ENCODE measurements around the gene SH3BP4. TPM values are rescaled to one million over a fixed set of nuclear protein-coding genes. Genes with fewer than 3 reads are reported as not detected.

Gene SH3BP4
- total RNA-seq, 4 donors from 2014 or later, result 29.1 to 57.8 (median 42.6) TPM

DNA sequence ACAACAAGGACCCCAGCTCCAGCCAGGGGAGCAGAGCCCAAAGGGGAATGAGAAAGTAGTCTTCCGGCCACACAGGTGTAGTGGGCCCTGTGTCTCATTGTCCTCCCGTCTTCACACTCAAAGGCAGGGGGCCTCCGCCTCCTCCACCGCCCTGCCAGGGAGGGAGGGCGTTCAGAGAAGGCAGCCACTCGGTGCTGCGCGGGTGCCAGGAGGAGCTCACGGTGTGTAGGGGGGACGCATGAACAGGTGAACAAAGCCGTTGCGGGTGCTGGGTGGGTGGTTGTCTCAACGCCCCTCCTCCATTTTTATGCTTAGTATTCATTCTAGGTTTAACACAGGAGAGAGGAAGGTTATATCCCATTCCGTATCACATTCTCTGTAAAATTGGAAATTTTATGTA, 36.7 kb downstream of the SH3BP4 start:
- intact Hi-C loops (cut with DNase I; ENCODE audit: low total_unique reads), result no loop called here
- TF ChIP-seq POLR2A (IDR thresholded peaks at IDR 0.05), result no peak
- no peak for TF ChIP-seq CTCF (IDR thresholded peaks at IDR 0.05)
- H3K4me3 ChIP-seq (ENCODE audit: low read depth, poor library complexity, severe bottlenecking), result no peak overlapping the region
- DNase-seq (ENCODE audit: low spot score in 2 of 2), result no peak
- 93 to 96% methylated on average over 14 of the region's 14 CpGs for WGBS, 2 donors

GRCh38 chr2:234989183-234989701, 37.4 kb downstream of the SH3BP4 start:
- WGBS, 2 donors, result 21 to 36% methylated on average over 13 of the region's 13 CpGs
- H3K4me3 ChIP-seq (ENCODE audit: low read depth, poor library complexity, severe bottlenecking), result no peak overlapping the region
- intact Hi-C loops (cut with DNase I; ENCODE audit: low total_unique reads), result no loop called here
- no peak for TF ChIP-seq CTCF (IDR thresholded peaks at IDR 0.05)
- TF ChIP-seq POLR2A (IDR thresholded peaks at IDR 0.05), result no peak
- DNase-seq (ENCODE audit: low spot score in 2 of 2), result peak; percentile 77 to 95

DNA sequence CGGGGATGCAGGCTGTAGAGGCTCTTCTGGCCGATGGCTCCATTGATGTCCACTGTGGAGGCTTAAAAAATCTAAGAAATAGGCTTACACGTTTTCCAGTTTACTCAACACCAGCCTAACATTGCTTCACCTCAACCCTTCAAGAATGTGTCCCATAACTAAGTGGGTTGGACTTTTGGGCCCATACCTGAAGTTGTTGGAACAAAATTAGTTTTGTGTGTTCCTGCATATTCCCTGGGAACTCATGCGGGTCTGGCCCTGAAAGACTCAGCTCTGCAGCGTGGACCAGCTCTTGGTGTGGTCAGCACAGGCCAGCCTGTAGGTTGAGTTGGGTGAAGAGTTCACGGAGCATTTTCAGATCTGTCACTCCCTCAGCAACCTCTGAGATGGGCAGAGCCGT, 38.5 kb downstream of the SH3BP4 start:
- intact Hi-C loops (cut with DNase I; ENCODE audit: low total_unique reads), result no loop called here
- no peak overlapping the region for H3K4me3 ChIP-seq (ENCODE audit: low read depth, poor library complexity, severe bottlenecking)
- 91 to 99% methylated on average over 7 of the region's 7 CpGs for WGBS, 2 donors
- DNase-seq (ENCODE audit: low spot score in 2 of 2), result no peak
- no peak for TF ChIP-seq POLR2A (IDR thresholded peaks at IDR 0.05)
- no peak for TF ChIP-seq CTCF (IDR thresholded peaks at IDR 0.05)

GRCh38 chr2:234991290-234991689, 39.5 kb downstream of the SH3BP4 start:
- intact Hi-C loops (cut with DNase I; ENCODE audit: low total_unique reads), result no loop called here
- no peak for TF ChIP-seq POLR2A (IDR thresholded peaks at IDR 0.05)
- TF ChIP-seq CTCF (IDR thresholded peaks at IDR 0.05), result no peak
- WGBS, 2 donors, result 72 to 75% methylated on average over 5 of the region's 5 CpGs
- no peak overlapping the region for H3K4me3 ChIP-seq (ENCODE audit: low read depth, poor library complexity, severe bottlenecking)
- DNase-seq (ENCODE audit: low spot score in 2 of 2), result no peak

DNA sequence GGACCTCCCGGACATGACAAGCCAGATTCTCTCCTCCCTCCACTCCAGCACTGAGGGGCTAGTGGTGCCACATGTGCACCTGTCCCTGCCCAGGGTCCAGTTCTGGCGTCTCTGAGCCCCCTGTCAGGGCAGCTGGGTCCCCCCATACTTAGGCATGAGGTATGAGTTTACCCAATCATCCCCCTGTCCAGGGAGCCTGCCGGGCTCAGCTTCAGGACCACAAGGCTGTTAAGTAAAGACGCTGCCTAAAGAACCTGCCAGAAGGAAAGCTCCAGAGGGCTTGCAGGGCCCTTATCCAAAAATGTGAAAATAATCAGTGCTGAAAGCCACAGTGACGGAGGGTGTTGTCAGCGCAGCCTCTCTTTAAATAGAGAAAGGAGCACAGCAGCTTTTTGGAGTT, 40.0 kb downstream of the SH3BP4 start:
- no peak overlapping the region for H3K4me3 ChIP-seq (ENCODE audit: low read depth, poor library complexity, severe bottlenecking)
- WGBS, 2 donors, result 60 to 70% methylated on average over 6 of the region's 6 CpGs
- no peak for DNase-seq (ENCODE audit: low spot score in 2 of 2)
- TF ChIP-seq CTCF (IDR thresholded peaks at IDR 0.05) (no peak), POLR2A (IDR thresholded peaks at IDR 0.05) (no peak)
- intact Hi-C loops (cut with DNase I; ENCODE audit: low total_unique reads), result no loop called here

GRCh38 chr2:234992196-234992595, 40.4 kb downstream of the SH3BP4 start:
- DNase-seq (ENCODE audit: low spot score in 2 of 2), result no peak
- intact Hi-C loops (cut with DNase I; ENCODE audit: low total_unique reads), result no loop called here
- 80 to 81% methylated on average over 10 of the region's 10 CpGs for WGBS, 2 donors
- no peak overlapping the region for H3K4me3 ChIP-seq (ENCODE audit: low read depth, poor library complexity, severe bottlenecking)
- TF ChIP-seq CTCF (IDR thresholded peaks at IDR 0.05) (no peak), POLR2A (IDR thresholded peaks at IDR 0.05) (no peak)
